ENCODE results near the gene PHACTR1.
"Not testable (repeated sequence)": the region's sequence is repeated elsewhere in the genome, so short reads cannot be mapped to it uniquely, and the experiment has no call there.

PHACTR1 gene

DNA sequence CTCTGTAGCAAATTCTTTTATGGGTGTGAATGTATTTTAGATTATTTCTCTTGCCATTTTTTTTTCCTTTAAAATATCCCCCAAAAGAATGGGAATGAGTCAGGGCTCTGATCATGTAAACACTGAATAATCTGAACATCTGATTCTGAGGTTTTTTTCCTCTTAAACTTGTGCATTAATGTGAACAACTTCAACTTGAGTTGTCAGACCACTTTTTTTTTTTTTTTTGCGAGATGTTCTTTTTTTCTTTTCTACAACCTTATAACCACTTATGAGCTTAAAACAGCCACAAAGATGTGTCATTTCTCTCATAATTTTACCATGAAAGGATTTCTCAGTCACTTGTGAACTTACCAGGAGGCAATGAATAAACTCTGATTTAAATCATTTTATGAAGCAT, 526.5 kb downstream of the PHACTR1 start:
- H3K4me3 ChIP-seq (ENCODE audit: low read length), result no peak overlapping the region
- no peaks in the 10 kb centered on the region for H3K27me3 ChIP-seq (ENCODE audit: control insufficient read depth, insufficient read depth, low read length)
- no peak for DNase-seq (ENCODE audit: low read depth, low spot score)
- H3K4me1 ChIP-seq (ENCODE audit: control insufficient read depth, insufficient read depth, low read length), result peaks cover 2% of the 10 kb centered on the region; the same call in 1 of the 2 replicates
- no CpG with 5 or more reads among the region's 1 CpG for WGBS (ENCODE audit: insufficient coverage, insufficient read length)
- no peak overlapping the region for H3K27ac ChIP-seq (ENCODE audit: low read length)
- H3K9me3 ChIP-seq (ENCODE audit: control insufficient read depth, insufficient read depth, low read length), result no peaks in the 10 kb centered on the region
- no peaks in the 10 kb centered on the region for H3K36me3 ChIP-seq (ENCODE audit: control insufficient read depth, insufficient read depth, low read length)

DNA sequence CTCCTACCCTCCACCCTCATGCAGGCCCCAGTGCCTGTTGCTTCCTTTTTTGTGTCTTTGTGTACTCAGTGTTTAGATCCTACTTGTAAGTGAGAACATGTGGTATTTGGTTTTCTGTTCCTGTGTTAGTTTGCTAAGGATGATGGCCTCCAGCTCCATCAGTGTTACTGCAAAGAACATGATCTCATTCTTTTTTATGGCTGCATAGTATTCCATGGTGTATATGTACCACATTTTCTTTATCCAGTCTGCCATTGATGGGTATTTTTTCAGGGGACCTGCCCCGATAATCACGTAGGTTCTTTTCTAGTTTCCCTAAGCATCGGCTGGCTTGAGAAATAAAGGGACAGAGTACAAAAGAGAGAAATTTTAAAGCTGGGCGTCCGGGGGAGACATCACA, 527.2 kb downstream of the PHACTR1 start:
- H3K9me3 ChIP-seq (ENCODE audit: control insufficient read depth, insufficient read depth, low read length); H3K36me3 ChIP-seq (ENCODE audit: control insufficient read depth, insufficient read depth, low read length); H3K4me1 ChIP-seq (ENCODE audit: control insufficient read depth, insufficient read depth, low read length); H3K4me3 ChIP-seq (ENCODE audit: low read length); H3K27ac ChIP-seq (ENCODE audit: low read length); DNase-seq (ENCODE audit: low read depth, low spot score); H3K27me3 ChIP-seq (ENCODE audit: control insufficient read depth, insufficient read depth, low read length): not testable (repeated sequence)
- WGBS (ENCODE audit: insufficient coverage, insufficient read length), result no CpG with 5 or more reads among the region's 5 CpGs

DNA sequence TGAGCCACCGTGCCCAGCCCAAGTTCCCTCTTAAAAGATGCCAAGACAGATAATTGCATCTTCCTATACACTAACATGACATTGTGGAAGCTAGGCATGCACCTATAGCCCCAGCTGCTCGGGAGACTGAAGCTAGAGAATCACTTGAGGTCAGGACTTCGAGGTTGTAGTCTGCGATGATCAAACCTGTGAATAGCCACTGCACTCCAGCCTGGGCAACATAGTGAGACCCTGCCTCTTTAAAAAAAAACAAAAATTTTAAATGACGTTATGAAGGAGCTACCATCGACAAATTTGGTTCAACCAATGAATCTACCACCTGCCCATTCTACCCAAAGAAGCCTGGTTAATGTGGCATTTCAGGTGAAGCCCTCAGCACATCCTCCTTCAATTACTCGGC, 531.1 kb downstream of the PHACTR1 start:
- H3K4me3 ChIP-seq (ENCODE audit: low read length), result no peak overlapping the region
- no peaks in the 10 kb centered on the region for H3K36me3 ChIP-seq (ENCODE audit: control insufficient read depth, insufficient read depth, low read length)
- no peaks in the 10 kb centered on the region for H3K9me3 ChIP-seq (ENCODE audit: control insufficient read depth, insufficient read depth, low read length)
- peaks cover 6% of the 10 kb centered on the region; the same call in 1 of the 2 replicates for H3K4me1 ChIP-seq (ENCODE audit: control insufficient read depth, insufficient read depth, low read length)
- no peak overlapping the region for H3K27ac ChIP-seq (ENCODE audit: low read length)
- no peaks in the 10 kb centered on the region for H3K27me3 ChIP-seq (ENCODE audit: control insufficient read depth, insufficient read depth, low read length)
- DNase-seq (ENCODE audit: low read depth, low spot score), result no peak
- no CpG with 5 or more reads among the region's 7 CpGs for WGBS (ENCODE audit: insufficient coverage, insufficient read length)

DNA sequence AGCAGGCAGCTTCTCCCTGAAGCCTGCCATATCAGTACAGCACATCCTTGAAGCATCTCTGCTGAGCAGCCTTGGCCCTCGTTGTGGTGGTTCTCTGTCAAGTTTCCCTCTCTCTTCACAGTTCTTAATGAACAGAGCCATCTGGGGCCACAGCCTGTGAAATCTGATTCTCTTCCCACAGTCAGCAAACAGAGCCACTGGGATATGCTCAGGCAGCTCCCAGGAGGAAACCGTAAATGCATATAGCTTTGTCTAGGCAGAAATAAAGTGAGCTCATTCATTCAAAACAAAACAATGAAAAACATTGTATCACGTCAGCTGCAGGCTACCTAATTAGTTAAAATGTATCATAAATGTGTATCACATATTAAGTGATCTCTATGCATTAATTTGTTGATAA, 531.5 kb downstream of the PHACTR1 start:
- Histone ChIP-seq H3K9me3 (ENCODE audit: control insufficient read depth, insufficient read depth, low read length) (no peaks in the 10 kb centered on the region), H3K4me1 (ENCODE audit: control insufficient read depth, insufficient read depth, low read length) (peaks cover 6% of the 10 kb centered on the region; the same call in 1 of the 2 replicates), H3K27ac (ENCODE audit: low read length) (no peak overlapping the region), H3K36me3 (ENCODE audit: control insufficient read depth, insufficient read depth, low read length) (no peaks in the 10 kb centered on the region), H3K27me3 (ENCODE audit: control insufficient read depth, insufficient read depth, low read length) (no peaks in the 10 kb centered on the region), H3K4me3 (ENCODE audit: low read length) (no peak overlapping the region)
- no CpG with 5 or more reads among the region's 3 CpGs for WGBS (ENCODE audit: insufficient coverage, insufficient read length)
- peak; percentile 20 for DNase-seq (ENCODE audit: low read depth, low spot score)

DNA sequence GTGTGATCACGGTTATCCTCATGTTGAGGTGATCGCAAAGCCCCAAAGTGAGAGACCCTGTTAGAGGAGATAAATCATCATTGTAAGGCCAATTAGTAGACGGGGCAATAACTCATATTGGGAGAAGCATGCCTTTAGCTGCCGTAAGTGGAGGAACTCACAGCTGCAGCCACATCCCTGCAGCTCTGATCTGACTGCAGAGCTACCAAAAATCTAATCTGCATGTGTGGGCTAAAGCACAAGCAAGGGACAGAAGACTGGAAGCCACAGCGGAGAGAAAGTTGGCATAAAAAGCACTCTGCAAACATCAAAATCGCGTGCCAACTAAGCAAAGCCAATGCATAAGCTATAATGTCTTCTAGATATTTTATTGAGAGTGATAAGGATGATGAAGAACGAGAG, 532.0 kb downstream of the PHACTR1 start:
- Histone ChIP-seq H3K9me3 (ENCODE audit: control insufficient read depth, insufficient read depth, low read length) (no peaks in the 10 kb centered on the region), H3K4me3 (ENCODE audit: low read length) (no peak overlapping the region), H3K36me3 (ENCODE audit: control insufficient read depth, insufficient read depth, low read length) (no peaks in the 10 kb centered on the region), H3K27me3 (ENCODE audit: control insufficient read depth, insufficient read depth, low read length) (no peaks in the 10 kb centered on the region), H3K27ac (ENCODE audit: low read length) (no peak overlapping the region), H3K4me1 (ENCODE audit: control insufficient read depth, insufficient read depth, low read length) (peaks cover 6% of the 10 kb centered on the region; the same call in 1 of the 2 replicates)
- no peak for DNase-seq (ENCODE audit: low read depth, low spot score)
- WGBS (ENCODE audit: insufficient coverage, insufficient read length), result no CpG with 5 or more reads among the region's 8 CpGs

DNA sequence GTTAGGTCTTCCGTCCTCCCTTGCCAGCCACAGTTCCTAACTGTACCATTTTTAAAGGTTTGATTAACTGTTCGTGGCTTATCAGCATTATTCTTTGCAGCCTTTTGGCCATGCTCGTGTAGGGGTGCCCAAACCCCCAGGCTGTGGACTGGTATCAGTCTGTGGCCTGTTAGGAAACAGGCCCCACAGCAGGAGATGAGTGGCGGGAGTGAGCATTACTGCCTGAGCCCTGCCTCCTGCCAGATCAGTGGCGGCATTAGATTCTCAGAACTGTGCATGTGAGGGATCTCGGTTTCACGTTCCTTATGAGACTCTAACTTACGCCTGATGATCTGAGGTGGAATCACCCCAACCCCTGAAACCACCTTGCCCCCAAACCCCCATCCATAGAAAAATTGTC, 532.4 kb downstream of the PHACTR1 start:
- WGBS (ENCODE audit: insufficient coverage, insufficient read length), result no CpG with 5 or more reads among the region's 8 CpGs

DNA sequence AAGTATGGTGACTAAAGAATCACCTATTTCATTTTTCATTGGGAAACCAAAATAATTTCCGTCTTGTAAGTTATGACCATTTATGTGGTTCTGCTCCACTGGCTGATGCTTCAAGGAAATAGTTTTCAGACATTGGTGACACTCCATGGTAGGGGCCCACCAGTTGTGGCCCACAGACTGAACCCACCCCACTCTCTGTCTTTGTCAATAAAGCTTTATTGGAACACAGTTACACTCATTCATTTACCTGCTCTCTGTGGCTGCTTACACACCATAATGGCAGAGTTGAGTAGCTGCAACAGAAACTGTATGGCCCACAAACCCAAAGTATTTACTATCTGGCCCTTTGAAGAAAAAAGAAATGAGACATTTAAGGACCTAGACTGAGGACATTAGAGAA, 533.2 kb downstream of the PHACTR1 start:
- H3K4me3 ChIP-seq (ENCODE audit: low read length), result no peak overlapping the region
- no peak overlapping the region for H3K27ac ChIP-seq (ENCODE audit: low read length)
- no peak for DNase-seq (ENCODE audit: low read depth, low spot score)
- no CpG with 5 or more reads among the region's 1 CpG for WGBS (ENCODE audit: insufficient coverage, insufficient read length)
- peaks cover 6% of the 10 kb centered on the region; the same call in 1 of the 2 replicates for H3K4me1 ChIP-seq (ENCODE audit: control insufficient read depth, insufficient read depth, low read length)
- no peaks in the 10 kb centered on the region for H3K36me3 ChIP-seq (ENCODE audit: control insufficient read depth, insufficient read depth, low read length)
- H3K27me3 ChIP-seq (ENCODE audit: control insufficient read depth, insufficient read depth, low read length), result no peaks in the 10 kb centered on the region
- no peaks in the 10 kb centered on the region for H3K9me3 ChIP-seq (ENCODE audit: control insufficient read depth, insufficient read depth, low read length)

More for the DNA sequence above, 532.4 kb downstream of the PHACTR1 start:
- Histone ChIP-seq H3K36me3 (ENCODE audit: control insufficient read depth, insufficient read depth, low read length) (no peaks in the 10 kb centered on the region), H3K9me3 (ENCODE audit: control insufficient read depth, insufficient read depth, low read length) (no peaks in the 10 kb centered on the region), H3K4me3 (ENCODE audit: low read length) (no peak overlapping the region), H3K27ac (ENCODE audit: low read length) (no peak overlapping the region), H3K27me3 (ENCODE audit: control insufficient read depth, insufficient read depth, low read length) (no peaks in the 10 kb centered on the region), H3K4me1 (ENCODE audit: control insufficient read depth, insufficient read depth, low read length) (peaks cover 6% of the 10 kb centered on the region; the same call in 1 of the 2 replicates)
- no peak for DNase-seq (ENCODE audit: low read depth, low spot score)

DNA sequence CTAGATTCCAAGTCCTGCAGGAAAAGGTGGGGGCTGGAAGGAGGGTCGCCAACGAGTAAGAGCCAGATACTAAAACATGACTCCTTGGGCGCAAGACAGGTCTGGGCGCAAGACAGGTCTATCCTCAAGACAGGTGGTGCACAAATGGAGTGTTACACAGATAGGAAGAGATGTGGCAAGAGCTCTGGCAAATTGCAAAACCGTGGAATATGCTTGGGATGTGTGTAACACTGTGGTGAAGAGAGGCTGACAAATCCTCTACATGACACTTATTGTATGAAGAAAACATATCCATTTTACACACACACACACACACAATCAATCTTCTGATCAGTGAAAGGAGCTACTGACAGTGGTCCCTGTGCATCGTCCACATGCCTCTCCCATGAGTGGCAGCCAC, 534.1 kb downstream of the PHACTR1 start:
- no peak overlapping the region for H3K4me3 ChIP-seq (ENCODE audit: low read length)
- DNase-seq (ENCODE audit: low read depth, low spot score), result no peak
- H3K27me3 ChIP-seq (ENCODE audit: control insufficient read depth, insufficient read depth, low read length), result no peaks in the 10 kb centered on the region
- no peaks in the 10 kb centered on the region for H3K9me3 ChIP-seq (ENCODE audit: control insufficient read depth, insufficient read depth, low read length)
- H3K36me3 ChIP-seq (ENCODE audit: control insufficient read depth, insufficient read depth, low read length), result no peaks in the 10 kb centered on the region
- WGBS (ENCODE audit: insufficient coverage, insufficient read length), result no CpG with 5 or more reads among the region's 6 CpGs
- H3K4me1 ChIP-seq (ENCODE audit: control insufficient read depth, insufficient read depth, low read length), result peaks cover 6% of the 10 kb centered on the region; the same call in 1 of the 2 replicates
- no peak overlapping the region for H3K27ac ChIP-seq (ENCODE audit: low read length)

DNA sequence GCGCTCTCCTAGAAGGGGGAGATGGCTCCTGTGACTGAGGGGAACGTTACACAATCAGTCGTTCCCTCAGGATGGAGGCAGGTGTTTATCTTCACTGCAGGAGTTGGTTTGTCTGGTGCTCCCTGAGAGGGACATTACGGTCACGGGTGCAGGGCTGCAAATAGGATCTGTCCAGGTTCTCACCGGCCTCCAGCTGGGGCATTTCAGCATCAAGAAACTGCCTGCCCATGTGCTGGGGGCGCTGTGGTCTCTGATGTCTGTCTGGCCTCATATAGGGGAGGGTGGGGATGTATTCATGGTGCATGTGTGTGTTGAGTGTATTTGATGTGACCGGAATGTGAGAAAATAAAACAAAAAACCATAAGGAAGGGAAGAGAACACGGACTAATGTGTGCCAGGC, 534.7 kb downstream of the PHACTR1 start:
- DNase-seq (ENCODE audit: low read depth, low spot score), result no peak
- Histone ChIP-seq H3K9me3 (ENCODE audit: control insufficient read depth, insufficient read depth, low read length) (no peaks in the 10 kb centered on the region), H3K36me3 (ENCODE audit: control insufficient read depth, insufficient read depth, low read length) (no peaks in the 10 kb centered on the region), H3K4me1 (ENCODE audit: control insufficient read depth, insufficient read depth, low read length) (peaks cover 6% of the 10 kb centered on the region; the same call in 1 of the 2 replicates), H3K4me3 (ENCODE audit: low read length) (no peak overlapping the region), H3K27me3 (ENCODE audit: control insufficient read depth, insufficient read depth, low read length) (no peaks in the 10 kb centered on the region), H3K27ac (ENCODE audit: low read length) (no peak overlapping the region)
- WGBS (ENCODE audit: insufficient coverage, insufficient read length), result no CpG with 5 or more reads among the region's 9 CpGs

DNA sequence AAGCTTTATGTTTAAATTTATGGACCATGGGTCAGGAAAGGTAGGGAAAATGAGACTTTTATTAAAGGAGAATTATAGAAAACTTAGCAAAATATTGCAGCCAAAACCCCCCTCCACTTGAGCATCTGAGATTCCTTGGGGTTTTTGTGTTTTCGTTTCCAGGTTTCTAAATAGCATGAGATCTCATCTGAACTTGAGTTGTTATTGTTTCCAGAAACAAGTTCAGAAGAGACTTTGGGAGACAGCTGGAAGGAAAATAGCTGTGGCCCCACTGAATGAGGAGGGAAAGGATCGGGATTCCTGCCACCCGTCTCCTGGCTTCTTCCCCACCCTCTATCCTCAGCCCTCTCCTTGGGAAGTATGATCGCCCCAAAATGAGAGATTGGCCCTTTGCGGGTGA, 536.2 kb downstream of the PHACTR1 start:
- no peaks in the 10 kb centered on the region for H3K27me3 ChIP-seq (ENCODE audit: control insufficient read depth, insufficient read depth, low read length)
- WGBS (ENCODE audit: insufficient coverage, insufficient read length), result no CpG with 5 or more reads among the region's 5 CpGs
- peaks cover 6% of the 10 kb centered on the region; the same call in 1 of the 2 replicates for H3K4me1 ChIP-seq (ENCODE audit: control insufficient read depth, insufficient read depth, low read length)

DNA sequence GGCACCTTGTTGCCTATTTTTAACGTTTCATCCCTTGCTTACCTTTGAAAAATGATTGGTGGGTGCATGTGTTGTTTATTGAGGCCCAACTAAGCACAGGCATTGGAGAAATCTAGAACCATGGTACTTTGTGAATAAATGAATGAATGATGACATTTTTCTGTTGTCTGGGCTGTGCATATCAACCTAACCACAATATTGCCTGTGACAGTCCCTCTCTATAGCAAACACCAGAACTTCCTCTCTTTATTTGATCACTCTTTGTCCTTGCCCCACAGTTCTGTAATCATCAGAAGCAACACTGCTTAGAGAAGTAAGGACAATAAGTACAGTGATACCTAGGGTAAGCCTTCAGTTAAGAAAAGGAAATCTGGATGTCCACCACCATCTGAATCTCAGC, 536.7 kb downstream of the PHACTR1 start:
- Histone ChIP-seq H3K27ac (ENCODE audit: low read length) (no peak overlapping the region), H3K27me3 (ENCODE audit: control insufficient read depth, insufficient read depth, low read length) (no peaks in the 10 kb centered on the region), H3K4me3 (ENCODE audit: low read length) (no peak overlapping the region), H3K36me3 (ENCODE audit: control insufficient read depth, insufficient read depth, low read length) (no peaks in the 10 kb centered on the region), H3K4me1 (ENCODE audit: control insufficient read depth, insufficient read depth, low read length) (peaks cover 4% of the 10 kb centered on the region; the same call in 1 of the 2 replicates), H3K9me3 (ENCODE audit: control insufficient read depth, insufficient read depth, low read length) (no peaks in the 10 kb centered on the region)
- DNase-seq (ENCODE audit: low read depth, low spot score), result no peak
- WGBS (ENCODE audit: insufficient coverage, insufficient read length), result no CpG with 5 or more reads among the region's 1 CpG

More for the DNA sequence above, 536.2 kb downstream of the PHACTR1 start:
- no peak overlapping the region for H3K4me3 ChIP-seq (ENCODE audit: low read length)
- H3K9me3 ChIP-seq (ENCODE audit: control insufficient read depth, insufficient read depth, low read length), result no peaks in the 10 kb centered on the region
- H3K36me3 ChIP-seq (ENCODE audit: control insufficient read depth, insufficient read depth, low read length), result no peaks in the 10 kb centered on the region
- no peak for DNase-seq (ENCODE audit: low read depth, low spot score)
- H3K27ac ChIP-seq (ENCODE audit: low read length), result no peak overlapping the region
